B cell (primary cell): ENCODE measurements around the gene DAGLB.

ENCODE experiments used
- CTCF ChIP-seq: fragments of 200-600 bp; IDR thresholded peaks from one replicate; pipeline ENCODE4 v1.8.0; 2022; ENCODE audit warnings: antibody characterized with exemption, mild to moderate bottlenecking
- EZH2 ChIP-seq: IDR thresholded peaks from 2 replicates; pipeline ENCODE4 v1.6.1; 2012; ENCODE audit warnings: borderline replicate concordance, low read depth, mild to moderate bottlenecking, moderate library complexity, low read length; ENCODE audit not compliant: insufficient read depth, poor library complexity, severe bottlenecking

DNA sequence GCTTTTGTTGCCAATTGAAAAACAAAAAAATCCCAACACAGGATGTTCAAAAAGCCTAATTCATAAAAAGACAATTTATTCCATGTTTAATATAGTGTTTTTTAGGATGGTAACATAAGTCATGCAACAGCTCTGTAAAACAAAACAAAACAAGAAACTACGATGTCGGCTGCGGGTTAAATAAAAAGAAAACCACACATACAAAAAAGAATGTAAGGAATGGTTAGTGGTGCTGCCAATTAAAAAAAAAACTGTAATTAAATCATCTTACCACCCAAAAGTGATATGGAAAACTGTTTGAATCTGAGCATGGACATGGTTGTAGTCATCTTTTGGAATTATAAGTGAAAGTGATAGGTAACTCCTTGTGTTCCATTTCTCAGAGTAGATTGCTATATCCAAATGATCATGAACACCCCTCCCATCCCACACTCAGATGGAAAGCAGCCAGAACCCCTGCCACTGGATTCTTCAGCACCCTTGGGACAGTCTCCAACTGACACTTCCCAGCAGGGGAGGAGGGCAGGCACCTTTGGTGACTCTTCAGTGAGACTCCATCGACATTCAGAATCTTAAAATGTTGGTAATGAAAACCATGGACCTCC lies 14.3 kb upstream of the DAGLB start:
- no peak for TF ChIP-seq EZH2
- no peak for TF ChIP-seq CTCF
